ENCODE data around the gene POC5.

DNA sequence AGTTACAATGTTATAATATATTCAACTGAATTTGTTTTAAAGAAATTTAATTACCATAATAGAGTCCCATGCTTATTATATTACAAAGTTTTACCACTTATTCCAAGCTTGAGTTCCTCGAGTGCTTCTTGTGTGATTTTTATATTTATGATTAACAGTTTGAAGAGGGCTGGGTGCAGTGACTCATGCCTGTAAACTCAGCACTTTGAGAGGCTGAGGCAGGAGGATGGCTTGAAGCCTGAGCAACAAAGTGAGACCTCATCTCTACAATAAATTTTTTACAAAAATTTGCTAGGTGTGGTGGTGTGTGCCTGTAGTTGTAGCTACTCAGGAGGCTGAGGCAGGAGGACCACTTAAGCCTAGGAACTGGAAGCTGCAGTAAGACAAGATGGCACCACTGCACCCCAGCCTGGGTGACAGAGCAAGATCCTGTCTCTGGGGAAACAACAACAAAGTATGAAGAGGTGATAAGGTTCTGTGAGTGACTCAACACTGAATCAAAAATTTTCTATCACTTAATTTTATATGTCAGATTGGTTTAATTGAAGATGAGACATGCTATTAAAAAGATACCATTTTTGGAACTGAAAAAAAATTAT is 9.2 kb downstream of the POC5 start:
- no peak for TF ChIP-seq EP300 (IDR thresholded peaks at IDR 0.05; ENCODE audit: low read depth in 2 of 2, low read length in 2 of 2)
- TF ChIP-seq EP300 (CRISPR knock-in tag; IDR thresholded peaks at IDR 0.05; ENCODE audit: borderline replicate concordance) = no peak
- no peak for TF ChIP-seq RAD51 (IDR thresholded peaks at IDR 0.05; ENCODE audit: borderline replicate concordance)
- TF ChIP-seq RARA (CRISPR knock-in tag; IDR thresholded peaks at IDR 0.05) = no peak
- TF ChIP-seq ZFP36L2 (CRISPR knock-in tag; IDR thresholded peaks at IDR 0.05) = no peak
- TF ChIP-seq, protein P1, sequence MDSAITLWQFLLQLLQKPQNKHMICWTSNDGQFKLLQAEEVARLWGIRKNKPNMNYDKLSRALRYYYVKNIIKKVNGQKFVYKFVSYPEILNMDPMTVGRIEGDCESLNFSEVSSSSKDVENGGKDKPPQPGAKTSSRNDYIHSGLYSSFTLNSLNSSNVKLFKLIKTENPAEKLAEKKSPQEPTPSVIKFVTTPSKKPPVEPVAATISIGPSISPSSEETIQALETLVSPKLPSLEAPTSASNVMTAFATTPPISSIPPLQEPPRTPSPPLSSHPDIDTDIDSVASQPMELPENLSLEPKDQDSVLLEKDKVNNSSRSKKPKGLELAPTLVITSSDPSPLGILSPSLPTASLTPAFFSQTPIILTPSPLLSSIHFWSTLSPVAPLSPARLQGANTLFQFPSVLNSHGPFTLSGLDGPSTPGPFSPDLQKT (CRISPR knock-in tag; IDR thresholded peaks at IDR 0.05; ENCODE audit: borderline replicate concordance) = no peak
- no peak for TF ChIP-seq KDM4B (CRISPR knock-in tag; IDR thresholded peaks at IDR 0.05)
- no peak for TF ChIP-seq RELA (CRISPR knock-in tag; IDR thresholded peaks at IDR 0.05)
- TF ChIP-seq PHF21A (CRISPR knock-in tag; IDR thresholded peaks at IDR 0.05) = no peak
- TF ChIP-seq, protein P2, sequence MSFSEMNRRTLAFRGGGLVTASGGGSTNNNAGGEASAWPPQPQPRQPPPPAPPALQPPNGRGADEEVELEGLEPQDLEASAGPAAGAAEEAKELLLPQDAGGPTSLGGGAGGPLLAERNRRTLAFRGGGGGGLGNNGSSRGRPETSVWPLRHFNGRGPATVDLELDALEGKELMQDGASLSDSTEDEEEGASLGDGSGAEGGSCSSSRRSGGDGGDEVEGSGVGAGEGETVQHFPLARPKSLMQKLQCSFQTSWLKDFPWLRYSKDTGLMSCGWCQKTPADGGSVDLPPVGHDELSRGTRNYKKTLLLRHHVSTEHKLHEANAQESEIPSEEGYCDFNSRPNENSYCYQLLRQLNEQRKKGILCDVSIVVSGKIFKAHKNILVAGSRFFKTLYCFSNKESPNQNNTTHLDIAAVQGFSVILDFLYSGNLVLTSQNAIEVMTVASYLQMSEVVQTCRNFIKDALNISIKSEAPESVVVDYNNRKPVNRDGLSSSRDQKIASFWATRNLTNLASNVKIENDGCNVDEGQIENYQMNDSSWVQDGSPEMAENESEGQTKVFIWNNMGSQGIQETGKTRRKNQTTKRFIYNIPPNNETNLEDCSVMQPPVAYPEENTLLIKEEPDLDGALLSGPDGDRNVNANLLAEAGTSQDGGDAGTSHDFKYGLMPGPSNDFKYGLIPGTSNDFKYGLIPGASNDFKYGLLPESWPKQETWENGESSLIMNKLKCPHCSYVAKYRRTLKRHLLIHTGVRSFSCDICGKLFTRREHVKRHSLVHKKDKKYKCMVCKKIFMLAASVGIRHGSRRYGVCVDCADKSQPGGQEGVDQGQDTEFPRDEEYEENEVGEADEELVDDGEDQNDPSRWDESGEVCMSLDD (CRISPR knock-in tag; IDR thresholded peaks at IDR 0.05; ENCODE audit: borderline replicate concordance) = no peak
- TF ChIP-seq SP2 (CRISPR knock-in tag; IDR thresholded peaks at IDR 0.05) = no peak
